ENCODE measurements around the gene APP.

Gene APP

GRCh38 chr21:25907573-25908275, 262.8 kb downstream of the APP start:
- FAIRE-seq (no peak), DNase-seq (ENCODE audit: low spot score) (no peak)

GRCh38 chr21:25906587-25906986, 264.0 kb downstream of the APP start:
- FAIRE-seq (no peak), DNase-seq (ENCODE audit: low spot score) (no peak)

GRCh38 chr21:25905126-25905525, 265.4 kb downstream of the APP start:
- FAIRE-seq (no peak), DNase-seq (ENCODE audit: low spot score) (no peak)

GRCh38 chr21:25904044-25904695, 266.4 kb downstream of the APP start:
- FAIRE-seq = no peak

GRCh38 chr21:25903607-25904006, 267.0 kb downstream of the APP start:
- FAIRE-seq (no peak), DNase-seq (ENCODE audit: low spot score) (no peak)

More at GRCh38 chr21:25904044-25904695, 266.4 kb downstream of the APP start:
- DNase-seq (ENCODE audit: low spot score) = no peak

- no peak for FAIRE-seq
- DNase-seq (ENCODE audit: low spot score) = no peak
Observed at GRCh38 chr21:25901330-25901979, 269.1 kb downstream of the APP start.

- DNase-seq (ENCODE audit: low spot score) (no peak), FAIRE-seq (no peak)
Observed at GRCh38 chr21:25898671-25899070, 271.9 kb downstream of the APP start.

GRCh38 chr21:25897383-25897782, 273.2 kb downstream of the APP start:
- no peak for FAIRE-seq

GRCh38 chr21:25896501-25897056, 274.0 kb downstream of the APP start:
- DNase-seq (ENCODE audit: low spot score) = no peak
- no peak for FAIRE-seq

More at GRCh38 chr21:25897383-25897782, 273.2 kb downstream of the APP start:
- DNase-seq (ENCODE audit: low spot score) = no peak

- DNase-seq (ENCODE audit: low spot score) (no peak), FAIRE-seq (no peak)
Observed at GRCh38 chr21:25895565-25896205, 274.9 kb downstream of the APP start.

- DNase-seq (ENCODE audit: low spot score) (no peak), FAIRE-seq (no peak)
Observed at GRCh38 chr21:25893191-25893590, 277.4 kb downstream of the APP start.

- DNase-seq (ENCODE audit: low spot score) = no peak
- FAIRE-seq = no peak
Observed at GRCh38 chr21:25891596-25891995, 279.0 kb downstream of the APP start.

GRCh38 chr21:25890001-25890400, 280.6 kb downstream of the APP start:
- DNase-seq (ENCODE audit: low spot score) = no peak
- no peak for FAIRE-seq

GRCh38 chr21:25888711-25889110, 281.9 kb downstream of the APP start:
- no peak for FAIRE-seq

GRCh38 chr21:25887646-25888306, 282.8 kb downstream of the APP start:
- no peak for DNase-seq (ENCODE audit: low spot score)
- FAIRE-seq = no peak

More at GRCh38 chr21:25888711-25889110, 281.9 kb downstream of the APP start:
- no peak for DNase-seq (ENCODE audit: low spot score)

- DNase-seq (ENCODE audit: low spot score) (no peak), FAIRE-seq (no peak)
Observed at GRCh38 chr21:25887166-25887565, 283.4 kb downstream of the APP start.

- FAIRE-seq = no peak
- no peak for DNase-seq (ENCODE audit: low spot score)
Observed at GRCh38 chr21:25885880-25886279, 284.7 kb downstream of the APP start.

GRCh38 chr21:25885405-25885804, 285.2 kb downstream of the APP start:
- FAIRE-seq (no peak), DNase-seq (ENCODE audit: low spot score) (no peak)

GRCh38 chr21:25884311-25884710, 286.3 kb downstream of the APP start:
- DNase-seq (ENCODE audit: low spot score) (no peak), FAIRE-seq (no peak)

- DNase-seq (ENCODE audit: low spot score) (peak; percentile 71), FAIRE-seq (no peak)
Observed at GRCh38 chr21:25881524-25882376, 288.8 kb downstream of the APP start.
